CD4-positive, alpha-beta T cell treated with Interleukin-6 at 100 ng/mL for 8 hours (primary cell): ENCODE results near the gene AP5S1.
"Not testable (repeated sequence)": the region's sequence is repeated elsewhere in the genome, so short reads cannot be mapped to it uniquely, and the experiment has no call there.

Source experiments
- DNase-seq: peaks from one replicate; pipeline ENCODE4 v3.0.0-alpha.2; 2020; ENCODE audit warnings: mixed read lengths, low spot score

The AP5S1 gene

GRCh38 chr20:3812975-3813847, 7.1 kb upstream of the AP5S1 start:
- no peak for DNase-seq

- no peak for DNase-seq
Measured at GRCh38 chr20:3813848-3814581, 6.3 kb upstream of the AP5S1 start.

- no peak for DNase-seq
Measured at GRCh38 chr20:3814928-3815495, 5.3 kb upstream of the AP5S1 start.

GRCh38 chr20:3815703-3816315, 4.5 kb upstream of the AP5S1 start:
- peak; percentile 62 for DNase-seq

GRCh38 chr20:3818155-3819151, 1.9 kb upstream of the AP5S1 start:
- DNase-seq: no peak

GRCh38 chr20:3819411-3820047, 818 bp upstream of the AP5S1 start:
- no peak for DNase-seq

GRCh38 chr20:3820901-3821727, 767 bp downstream of the AP5S1 start:
- no peak for DNase-seq

GRCh38 chr20:3821996-3822395, 1.6 kb downstream of the AP5S1 start:
- no peak for DNase-seq

GRCh38 chr20:3823881-3824280, 3.5 kb downstream of the AP5S1 start:
- no peak for DNase-seq

- no peak for DNase-seq
Measured at GRCh38 chr20:3825526-3825925, 5.2 kb downstream of the AP5S1 start.

- DNase-seq: no peak
Measured at GRCh38 chr20:3826420-3826819, 6.1 kb downstream of the AP5S1 start.

- no peak for DNase-seq
Measured at GRCh38 chr20:3828798-3829197, 8.5 kb downstream of the AP5S1 start.

- DNase-seq: not testable (repeated sequence)
Measured at GRCh38 chr20:3829891-3830290, 9.5 kb downstream of the AP5S1 start.

- no peak for DNase-seq
Measured at GRCh38 chr20:3836132-3836531, 15.8 kb downstream of the AP5S1 start.

- no peak for DNase-seq
Measured at GRCh38 chr20:3839328-3839727, 19.0 kb downstream of the AP5S1 start.

GRCh38 chr20:3840201-3840600, 19.9 kb downstream of the AP5S1 start:
- not testable (repeated sequence) for DNase-seq

GRCh38 chr20:3842348-3842930, 22.1 kb downstream of the AP5S1 start:
- DNase-seq: no peak

- no peak for DNase-seq
Measured at GRCh38 chr20:3843490-3843889, 23.1 kb downstream of the AP5S1 start.

- DNase-seq: not testable (repeated sequence)
Measured at GRCh38 chr20:3843990-3844619, 23.8 kb downstream of the AP5S1 start.
